ENCODE results near the gene FGFR2. TPM values are rescaled to one million over a fixed set of nuclear protein-coding genes. Genes with fewer than 3 reads are reported as not detected.

FGFR2 gene
- total RNA-seq, 1 donor from 2014 or later, result 11.8 TPM

- H3K36me3 Mint-ChIP-seq (ENCODE audit: low read depth, unreplicated experiment), result peaks cover 15% of the 10 kb centered on the region
- peak overlapping the region; percentile 31 for H3K27ac Mint-ChIP-seq (ENCODE audit: unreplicated experiment)
- Histone ChIP-seq H4K20me1 (ENCODE audit: insufficient read depth, low read length) (no peaks in the 10 kb centered on the region), H3K36me3 (ENCODE audit: insufficient read depth, low read length) (no peaks in the 10 kb centered on the region), H3K9ac (ENCODE audit: low read length) (no peak overlapping the region), H3K27ac (ENCODE audit: low read depth, low read length) (no peak overlapping the region), H3K4me3 (ENCODE audit: insufficient read depth, low read depth, low read length) (no peak overlapping the region), H3K79me2 (ENCODE audit: insufficient read depth, low read length) (no peaks in the 10 kb centered on the region), H2AFZ (ENCODE audit: low read depth, low read length) (no peak overlapping the region), H3K27me3 (ENCODE audit: insufficient read depth, low read length) (peaks cover 2% of the 10 kb centered on the region), H3K4me1 (ENCODE audit: insufficient read depth, low read length) (peaks cover 6% of the 10 kb centered on the region), H3K9me3 (ENCODE audit: insufficient read depth, low read depth, low read length) (no peaks in the 10 kb centered on the region), H3K4me2 (ENCODE audit: low read length) (no peak overlapping the region)
- DNase-seq (ENCODE audit: low read depth), result no peak
- no peak overlapping the region for H3K4me3 Mint-ChIP-seq (ENCODE audit: unreplicated experiment)
- H3K27me3 Mint-ChIP-seq (ENCODE audit: low read depth, unreplicated experiment), result no peaks in the 10 kb centered on the region
- peaks cover 38% of the 10 kb centered on the region for H3K4me1 Mint-ChIP-seq (ENCODE audit: low read depth, unreplicated experiment)
- no peak for FAIRE-seq
- H3K9me3 Mint-ChIP-seq (ENCODE audit: unreplicated experiment), result no peaks in the 10 kb centered on the region
- TF ChIP-seq EZH2 (IDR thresholded peaks at IDR 0.05; ENCODE audit: insufficient read depth, low read length) (no peak), CTCF (IDR thresholded peaks at IDR 0.05; ENCODE audit: insufficient read depth, low read depth, low read length) (no peak)
Measured at GRCh38 chr10:121519901-121520493, 78.2 kb downstream of the FGFR2 start.

- no peaks in the 10 kb centered on the region for H4K20me1 ChIP-seq (ENCODE audit: insufficient read depth, low read length)
- no peak overlapping the region for H3K27ac ChIP-seq (ENCODE audit: low read depth, low read length)
- H3K4me3 ChIP-seq (ENCODE audit: insufficient read depth, low read depth, low read length), result no peak overlapping the region
- TF ChIP-seq EZH2 (IDR thresholded peaks at IDR 0.05; ENCODE audit: insufficient read depth, low read length) (no peak), CTCF (IDR thresholded peaks at IDR 0.05; ENCODE audit: insufficient read depth, low read depth, low read length) (no peak)
- H3K4me1 ChIP-seq (ENCODE audit: insufficient read depth, low read length), result peaks cover 6% of the 10 kb centered on the region
- Mint-ChIP-seq H3K36me3 (ENCODE audit: low read depth, unreplicated experiment) (peaks cover 15% of the 10 kb centered on the region), H3K4me1 (ENCODE audit: low read depth, unreplicated experiment) (peaks cover 32% of the 10 kb centered on the region), H3K27ac (ENCODE audit: unreplicated experiment) (no peak overlapping the region), H3K4me3 (ENCODE audit: unreplicated experiment) (no peak overlapping the region), H3K9me3 (ENCODE audit: unreplicated experiment) (no peaks in the 10 kb centered on the region), H3K27me3 (ENCODE audit: low read depth, unreplicated experiment) (no peaks in the 10 kb centered on the region)
- H3K9me3 ChIP-seq (ENCODE audit: insufficient read depth, low read depth, low read length), result no peaks in the 10 kb centered on the region
- FAIRE-seq (no peak), DNase-seq (ENCODE audit: low read depth) (no peak)
- no peaks in the 10 kb centered on the region for H3K36me3 ChIP-seq (ENCODE audit: insufficient read depth, low read length)
- no peak overlapping the region for H3K9ac ChIP-seq (ENCODE audit: low read length)
- H3K27me3 ChIP-seq (ENCODE audit: insufficient read depth, low read length), result no peaks in the 10 kb centered on the region
- no peaks in the 10 kb centered on the region for H3K79me2 ChIP-seq (ENCODE audit: insufficient read depth, low read length)
- no peak overlapping the region for H2AFZ ChIP-seq (ENCODE audit: low read depth, low read length)
- H3K4me2 ChIP-seq (ENCODE audit: low read length), result no peak overlapping the region
Measured at GRCh38 chr10:121519411-121519810, 78.8 kb downstream of the FGFR2 start.

GRCh38 chr10:121518333-121518732 is 79.9 kb downstream of the FGFR2 start:
- FAIRE-seq (no peak), DNase-seq (ENCODE audit: low read depth) (no peak)
- no peak overlapping the region for H3K27ac ChIP-seq (ENCODE audit: low read depth, low read length)
- H3K4me3 ChIP-seq (ENCODE audit: insufficient read depth, low read depth, low read length), result no peak overlapping the region
- TF ChIP-seq CTCF (IDR thresholded peaks at IDR 0.05; ENCODE audit: insufficient read depth, low read depth, low read length) (no peak), EZH2 (IDR thresholded peaks at IDR 0.05; ENCODE audit: insufficient read depth, low read length) (no peak)
- H3K27me3 Mint-ChIP-seq (ENCODE audit: low read depth, unreplicated experiment), result no peaks in the 10 kb centered on the region
- peaks cover 17% of the 10 kb centered on the region for H3K36me3 Mint-ChIP-seq (ENCODE audit: low read depth, unreplicated experiment)
- no peak overlapping the region for H3K27ac Mint-ChIP-seq (ENCODE audit: unreplicated experiment)
- H2AFZ ChIP-seq (ENCODE audit: low read depth, low read length), result no peak overlapping the region
- H3K79me2 ChIP-seq (ENCODE audit: insufficient read depth, low read length), result no peaks in the 10 kb centered on the region
- H4K20me1 ChIP-seq (ENCODE audit: insufficient read depth, low read length), result no peaks in the 10 kb centered on the region
- H3K9me3 Mint-ChIP-seq (ENCODE audit: unreplicated experiment), result no peaks in the 10 kb centered on the region
- peaks cover 31% of the 10 kb centered on the region for H3K4me1 Mint-ChIP-seq (ENCODE audit: low read depth, unreplicated experiment)
- no peaks in the 10 kb centered on the region for H3K27me3 ChIP-seq (ENCODE audit: insufficient read depth, low read length)
- no peaks in the 10 kb centered on the region for H3K9me3 ChIP-seq (ENCODE audit: insufficient read depth, low read depth, low read length)
- no peaks in the 10 kb centered on the region for H3K36me3 ChIP-seq (ENCODE audit: insufficient read depth, low read length)
- H3K4me2 ChIP-seq (ENCODE audit: low read length), result no peak overlapping the region
- H3K4me3 Mint-ChIP-seq (ENCODE audit: unreplicated experiment), result no peak overlapping the region
- H3K4me1 ChIP-seq (ENCODE audit: insufficient read depth, low read length), result peaks cover 4% of the 10 kb centered on the region
- H3K9ac ChIP-seq (ENCODE audit: low read length), result no peak overlapping the region

All from astrocyte (in vitro differentiated cells and primary cell).